Fibroblast of villous mesenchyme (primary cell): ENCODE results near the gene BBLN. TPM values are rescaled to one million over a fixed set of nuclear protein-coding genes. Genes with fewer than 3 reads are reported as not detected.
"Not testable (repeated sequence)": the region's sequence is repeated elsewhere in the genome, so short reads cannot be mapped to it uniquely, and the experiment has no call there.

Experiments used
- DNase-seq: peaks from one replicate; pipeline ENCODE4 v3.0.0-alpha.2; 2010; ENCODE audit warnings: low read depth
- H3K4me3 ChIP-seq: 2 replicates; pipeline ENCODE4 v1.5.1; 2011; ENCODE audit warnings: low read depth, mild to moderate bottlenecking, low read length
- CTCF ChIP-seq: IDR thresholded peaks from 2 replicates; pipeline ENCODE4 v1.5.1; 2012; ENCODE audit warnings: low read depth, mild to moderate bottlenecking, low read length; ENCODE audit not compliant: insufficient read depth
- total RNA-seq: library from RNA; depleted of rRNA; stranded (reverse); fragments of >200 nt; gene quantifications from 2 replicates; pipeline ENCODE4 v1.2.3, GENCODE V29; 2012

The BBLN gene
- total RNA-seq = 19.4 and 30.3 TPM in 2 replicates

- TF ChIP-seq CTCF = no peak
- DNase-seq = peak; percentile 93
- peak within 1 kb of the TSS; percentile 90 for H3K4me3 ChIP-seq
Measured at GRCh38 chr9:128159784-128160602, at the start of gene BBLN. TSS of gene BBLN (plus strand) at chr9:128160265. CDS start at chr9:128160408, 143 bp downstream.

GRCh38 chr9:128111726-128112125 lies 48.3 kb upstream of the BBLN start:
- H3K4me3 ChIP-seq, DNase-seq: not testable (repeated sequence)

- TF ChIP-seq CTCF = no peak
- H3K4me3 ChIP-seq = no peak overlapping the region
- no peak for DNase-seq
Measured at GRCh38 chr9:128113526-128114325, 46.3 kb upstream of the BBLN start.

GRCh38 chr9:128114326-128115186 lies 45.5 kb upstream of the BBLN start:
- H3K4me3 ChIP-seq = no peak overlapping the region
- TF ChIP-seq CTCF = no peak
- DNase-seq = no peak

- DNase-seq = no peak
- no peak overlapping the region for H3K4me3 ChIP-seq
- no peak for TF ChIP-seq CTCF
Measured at GRCh38 chr9:128115187-128116103, 44.6 kb upstream of the BBLN start.

- DNase-seq = no peak
- H3K4me3 ChIP-seq = no peak overlapping the region
- no peak for TF ChIP-seq CTCF
Measured at GRCh38 chr9:128116104-128117083, 43.7 kb upstream of the BBLN start.
